B cell (primary cell): ENCODE measurements around the gene CASZ1.

Experiments
- EZH2 ChIP-seq: IDR thresholded peaks from 2 replicates; pipeline ENCODE4 v1.6.1; 2012; ENCODE audit warnings: borderline replicate concordance, low read depth, mild to moderate bottlenecking, moderate library complexity, low read length; ENCODE audit not compliant: insufficient read depth, poor library complexity, severe bottlenecking
- TF ChIP-seq, protein P1 (sequence below): fragments of 200-600 bp; IDR thresholded peaks from one replicate; pipeline ENCODE4 v1.8.0; 2022; ENCODE audit warnings: antibody characterized with exemption, mild to moderate bottlenecking

DNA sequence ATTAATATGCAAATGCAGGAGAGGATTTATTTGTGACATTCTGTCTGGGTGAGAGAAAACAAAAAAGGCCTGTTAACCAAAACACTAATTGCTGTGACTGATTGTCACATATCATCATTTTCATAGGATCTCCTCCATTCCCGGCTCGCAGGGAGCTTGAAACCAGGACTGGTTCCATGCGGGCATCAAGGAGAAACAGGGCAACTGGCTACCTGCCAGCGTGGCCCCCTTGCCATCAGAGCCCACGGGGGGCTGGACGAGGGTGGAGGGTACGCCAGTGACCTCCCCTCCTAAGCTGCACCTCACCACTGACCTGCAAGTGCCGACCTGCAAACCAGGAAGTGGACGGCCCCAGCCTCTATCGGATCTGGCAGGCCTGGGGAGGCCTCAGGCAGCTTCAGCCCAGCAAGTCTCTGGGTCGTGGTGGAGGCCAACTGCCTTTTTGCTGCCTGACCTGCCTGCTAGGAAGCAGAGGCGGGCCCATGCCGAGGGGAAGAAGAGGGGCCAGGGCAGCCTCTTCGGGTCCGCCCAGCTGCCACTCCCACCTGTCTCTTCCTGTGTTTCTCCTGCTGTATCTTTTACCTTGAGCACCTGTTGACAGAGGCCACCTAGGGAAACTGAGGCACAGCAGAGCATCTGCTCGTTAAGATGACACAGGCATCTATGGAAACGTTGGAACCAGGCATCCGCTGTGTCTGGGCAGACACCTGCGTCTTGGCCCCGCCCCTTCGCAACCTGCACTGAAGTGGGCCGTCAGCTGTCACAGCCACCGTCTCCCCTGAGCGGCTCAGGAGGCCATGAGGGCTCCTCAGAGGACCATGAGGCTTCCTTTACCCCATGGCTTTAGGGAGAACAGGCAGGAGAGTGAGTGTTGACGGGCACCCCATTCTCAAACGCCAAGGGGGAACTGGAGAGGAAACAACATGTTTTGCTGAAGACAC lies 74.8 kb downstream of the CASZ1 start:
- TF ChIP-seq, protein P1, sequence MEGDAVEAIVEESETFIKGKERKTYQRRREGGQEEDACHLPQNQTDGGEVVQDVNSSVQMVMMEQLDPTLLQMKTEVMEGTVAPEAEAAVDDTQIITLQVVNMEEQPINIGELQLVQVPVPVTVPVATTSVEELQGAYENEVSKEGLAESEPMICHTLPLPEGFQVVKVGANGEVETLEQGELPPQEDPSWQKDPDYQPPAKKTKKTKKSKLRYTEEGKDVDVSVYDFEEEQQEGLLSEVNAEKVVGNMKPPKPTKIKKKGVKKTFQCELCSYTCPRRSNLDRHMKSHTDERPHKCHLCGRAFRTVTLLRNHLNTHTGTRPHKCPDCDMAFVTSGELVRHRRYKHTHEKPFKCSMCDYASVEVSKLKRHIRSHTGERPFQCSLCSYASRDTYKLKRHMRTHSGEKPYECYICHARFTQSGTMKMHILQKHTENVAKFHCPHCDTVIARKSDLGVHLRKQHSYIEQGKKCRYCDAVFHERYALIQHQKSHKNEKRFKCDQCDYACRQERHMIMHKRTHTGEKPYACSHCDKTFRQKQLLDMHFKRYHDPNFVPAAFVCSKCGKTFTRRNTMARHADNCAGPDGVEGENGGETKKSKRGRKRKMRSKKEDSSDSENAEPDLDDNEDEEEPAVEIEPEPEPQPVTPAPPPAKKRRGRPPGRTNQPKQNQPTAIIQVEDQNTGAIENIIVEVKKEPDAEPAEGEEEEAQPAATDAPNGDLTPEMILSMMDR, result no peak
- TF ChIP-seq EZH2, result no peak
